Pancreas (tissue), 10 donors: Measurements from ENCODE around the gene SEMA3D. TPM values are rescaled to one million over a fixed set of nuclear protein-coding genes. Genes with fewer than 3 reads are reported as not detected.

Experiments used
- ATAC-seq, 4 donors: fragments of 200-7000 bp; cut with Tn5 transposase; one replicate each; pipeline versions ENCODE4 v1.8.0 to v1.9.1; 2020; ENCODE audit warnings: mild to moderate bottlenecking in 4 of 4, moderate library complexity in 4 of 4
- DNase-seq, 6 donors: peaks; one replicate each; pipeline ENCODE4 v3.0.0-alpha.2; 2020
- FAIRE-seq: peaks from 2 replicates; lab custom pipeline; 2012; peaks lifted over from hg19 to GRCh38; lab: Jason Lieb, UNC
- H3K27ac ChIP-seq, 4 donors: fragments of 200-600 bp; sonication (generic); 1 replicate in 3 of 4; 2 replicates in 1 of 4; pipeline versions ENCODE4 v1.5.0 to v1.8.0; 2020
- H3K27me3 ChIP-seq, 4 donors: fragments of 200-600 bp; one replicate each; pipeline ENCODE4 v1.8.0; 2021
- H3K36me3 ChIP-seq, 3 donors: fragments of 200-600 bp; sonication (generic) in 1 of 3; one replicate each; pipeline versions ENCODE4 v1.5.0 to v1.8.0; 2020 to 2021
- H3K4me1 ChIP-seq, 3 donors: fragments of 200-600 bp; one replicate each; pipeline ENCODE4 v1.8.0; 2021
- H3K4me3 ChIP-seq, 4 donors: fragments of 200-600 bp; sonication (generic) in 2 of 4; one replicate each; pipeline versions ENCODE4 v1.5.0 to v1.8.0; 2020 to 2021
- H3K9me3 ChIP-seq, 4 donors: fragments of 200-600 bp; one replicate each; pipeline ENCODE4 v1.8.0; 2021
- WGBS, 2 donors: extraction: QIAGEN DNeasy Blood & Tissue Kit; methylation state at CpG; one replicate each; pipeline ENCODE4 v1.1.7; 2013; 5-methylcytosine and 5-hydroxymethylcytosine counted together
- intact Hi-C, 3 donors: fragments of 100-400 bp; cut with DNase I; formaldehyde crosslinking; loops; one replicate each; pipeline versions ENCODE4 v1.11.1 to v1.14.2; 2022
- polyA plus RNA-seq, 2 donors: library from polyadenylated mRNA; stranded (reverse); fragments of 200-250 nt; gene quantifications; one replicate each; pipeline ENCODE4 v1.2.3, GENCODE V29; 2013
- total RNA-seq, 6 donors: library from RNA; stranded (reverse); fragmentation: NEBNext Ultra II Directional in 4 of 6; extraction: Animal tissue kit (Norgen Biotek cat#: 25700) in 4 of 6; gene quantifications; one replicate each; pipeline versions ENCODE4 v1.2.1 to v1.2.4, GENCODE V29; 2021 to 2023
- TF ChIP-seq, protein P1 (sequence below), 4 donors: fragments of 200-600 bp; sonication (generic) in 3 of 4; IDR thresholded peaks; one replicate each; pipeline versions ENCODE4 v1.5.0 to v1.8.0; 2021; ENCODE audit warnings: antibody characterized with exemption in 4 of 4
- donor health status: healthy with polysubstance abuse.
- donor health status: DM: no; HTN: no; CAD: no; lungs with moderate emphysema.
- donor health status: DM: no; HTN: no; CAD: no.
- donor health status: control.
- donor health status: control.
- donor health status: Bipolar disorder and iron deficiency.
- donor health status: DM: yes; HTN: yes; CAD: no.
- donor health status: DM: no; HTN: no; CAD: no.
- donor health status: DM: no; HTN: no; CAD: no.
- donor health status: DM: yes; HTN: yes; CAD: no.

The SEMA3D gene
- total and polyA plus RNA-seq, 8 donors, result 0.14 to 0.28 (median 0.19) TPM

DNA sequence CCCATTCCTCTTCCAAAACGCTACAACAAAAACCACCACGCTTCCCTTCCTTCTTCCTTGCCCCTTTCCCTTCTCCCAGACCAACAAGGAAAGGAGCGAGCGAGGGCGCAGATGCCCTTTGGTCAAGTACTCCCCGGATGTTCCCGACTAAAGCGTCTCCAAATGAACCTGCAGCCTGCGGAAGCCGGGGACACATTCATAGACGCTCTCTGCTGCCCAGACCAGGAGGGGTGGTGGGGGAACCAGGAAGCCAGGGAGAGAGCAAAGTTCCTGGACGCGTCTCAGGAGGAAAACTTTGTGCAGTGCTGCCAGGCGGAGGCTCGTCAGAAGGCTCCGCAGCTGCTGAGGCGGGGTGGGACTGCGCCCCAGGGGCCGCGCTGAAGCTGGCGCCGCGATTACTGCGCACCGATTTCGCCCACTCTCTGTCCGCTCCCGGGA is 754 bp downstream of the SEMA3D start:
- Histone ChIP-seq H3K4me3 (peak overlapping the region; percentile 11 to 47 (median 22)), H3K9me3 (no peaks in the 10 kb centered on the region), H3K27ac (no peak overlapping the region), H3K27me3 (peaks cover 0 to 15% (median 2%) of the 10 kb centered on the region in 4 donors), H3K4me1 (no peaks in the 10 kb centered on the region), H3K36me3 (no peaks in the 10 kb centered on the region)
- FAIRE-seq (no peak), ATAC-seq (peak; percentile 39 to 68 (median 56)), DNase-seq (peak in 4 of 6 donors; percentile 8 to 61 (median 34))
- 1 to 2% methylated on average over 28 of the region's 28 CpGs for WGBS, 2 donors
- TF ChIP-seq, protein P1, sequence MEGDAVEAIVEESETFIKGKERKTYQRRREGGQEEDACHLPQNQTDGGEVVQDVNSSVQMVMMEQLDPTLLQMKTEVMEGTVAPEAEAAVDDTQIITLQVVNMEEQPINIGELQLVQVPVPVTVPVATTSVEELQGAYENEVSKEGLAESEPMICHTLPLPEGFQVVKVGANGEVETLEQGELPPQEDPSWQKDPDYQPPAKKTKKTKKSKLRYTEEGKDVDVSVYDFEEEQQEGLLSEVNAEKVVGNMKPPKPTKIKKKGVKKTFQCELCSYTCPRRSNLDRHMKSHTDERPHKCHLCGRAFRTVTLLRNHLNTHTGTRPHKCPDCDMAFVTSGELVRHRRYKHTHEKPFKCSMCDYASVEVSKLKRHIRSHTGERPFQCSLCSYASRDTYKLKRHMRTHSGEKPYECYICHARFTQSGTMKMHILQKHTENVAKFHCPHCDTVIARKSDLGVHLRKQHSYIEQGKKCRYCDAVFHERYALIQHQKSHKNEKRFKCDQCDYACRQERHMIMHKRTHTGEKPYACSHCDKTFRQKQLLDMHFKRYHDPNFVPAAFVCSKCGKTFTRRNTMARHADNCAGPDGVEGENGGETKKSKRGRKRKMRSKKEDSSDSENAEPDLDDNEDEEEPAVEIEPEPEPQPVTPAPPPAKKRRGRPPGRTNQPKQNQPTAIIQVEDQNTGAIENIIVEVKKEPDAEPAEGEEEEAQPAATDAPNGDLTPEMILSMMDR (IDR thresholded peaks at IDR 0.05), result no peak
- intact Hi-C loops, result no loop called here

DNA sequence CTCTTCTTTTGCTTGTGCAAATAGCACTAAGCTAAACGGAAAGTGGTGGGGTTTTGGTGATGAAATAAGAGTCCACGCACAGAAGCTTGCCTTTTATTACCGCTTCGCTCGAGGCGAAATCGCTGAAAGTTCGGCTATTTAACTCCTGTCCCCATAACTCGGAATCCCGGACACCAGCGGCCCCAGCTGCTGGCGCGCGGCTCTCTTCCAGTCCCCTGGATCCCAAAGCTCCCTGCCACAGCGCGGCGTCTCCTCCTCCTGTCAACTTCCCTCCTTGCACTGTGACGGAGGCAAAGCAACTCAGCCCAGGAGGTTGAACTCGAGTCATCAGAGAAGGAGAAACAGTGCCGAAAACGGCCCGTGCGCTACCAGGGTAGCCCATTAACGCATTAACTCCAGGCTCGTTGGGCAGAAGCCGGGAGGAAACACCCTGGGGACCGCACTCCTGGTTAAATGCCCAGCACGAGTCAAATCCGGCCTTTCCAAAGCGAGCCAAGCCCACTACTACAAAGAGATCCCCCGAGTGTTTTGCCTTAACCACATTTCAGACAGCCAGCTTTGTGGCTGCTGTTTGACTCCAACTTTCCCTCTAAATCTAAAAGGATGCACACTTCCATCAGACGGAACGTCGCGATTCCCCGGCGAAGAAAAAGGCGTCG is 1.3 kb downstream of the SEMA3D start:
- Histone ChIP-seq H3K9me3 (no peaks in the 10 kb centered on the region), H3K36me3 (no peaks in the 10 kb centered on the region), H3K27me3 (peaks cover 0 to 15% (median 2%) of the 10 kb centered on the region in 4 donors), H3K27ac (no peak overlapping the region), H3K4me1 (no peaks in the 10 kb centered on the region), H3K4me3 (peak overlapping the region in 3 of 4 donors; percentile 13 to 47 (median 32))
- DNase-seq, result peak in 4 of 6 donors; percentile 13 to 60 (median 26)
- WGBS, 2 donors, result 0 to 1% methylated on average over 39 of the region's 39 CpGs
- TF ChIP-seq, protein P1 (IDR thresholded peaks at IDR 0.05), result no peak
- FAIRE-seq, result no peak
- ATAC-seq, result peak in 3 of 4 donors; percentile 37 to 52 (median 52)
- intact Hi-C loops, result no loop called here

DNA sequence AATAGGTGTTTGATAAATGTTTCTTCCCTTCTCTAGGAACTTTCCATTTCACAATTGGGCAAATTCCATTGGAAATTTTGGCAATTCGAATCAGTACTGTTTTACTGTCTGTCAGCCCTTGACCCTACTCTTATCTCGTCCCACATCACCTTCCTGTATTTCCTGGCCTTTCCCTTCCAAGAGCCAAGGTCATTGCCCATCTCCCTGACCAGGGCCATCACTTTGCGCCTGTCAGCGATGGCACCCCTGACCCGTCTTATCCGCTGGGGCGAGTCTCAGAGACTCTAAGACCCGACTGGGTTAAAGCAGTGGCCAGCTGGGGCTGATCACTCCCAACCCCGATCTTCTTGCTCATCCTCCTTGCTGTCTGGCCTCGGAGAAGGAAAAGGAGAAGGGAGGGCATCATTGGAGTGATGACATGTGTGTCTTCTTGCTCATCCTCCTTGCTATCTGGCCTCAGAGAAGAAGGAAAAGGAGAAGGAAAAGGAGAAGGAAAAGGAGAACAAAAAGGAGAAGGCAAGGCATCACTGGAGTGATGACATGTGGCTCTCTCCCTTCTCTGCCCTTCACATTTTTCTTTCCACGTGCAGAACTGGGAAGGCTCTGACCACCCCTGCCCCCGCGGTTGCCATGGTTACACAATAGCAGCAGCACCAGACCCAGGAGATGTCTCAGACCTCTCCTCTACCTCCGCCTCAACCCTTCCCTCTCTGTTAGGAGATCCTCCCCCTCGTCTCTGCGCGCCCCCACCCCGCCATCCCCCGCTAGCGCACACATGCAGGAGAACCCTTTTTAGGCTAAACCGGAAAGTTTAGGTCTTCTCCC is 2.0 kb downstream of the SEMA3D start:
- FAIRE-seq (no peak), ATAC-seq (no peak), DNase-seq (peak in 1 of 6 donors; percentile 32)
- WGBS, 2 donors, result 27 to 37% methylated on average over 21 of the region's 21 CpGs
- Histone ChIP-seq H3K36me3 (no peaks in the 10 kb centered on the region), H3K9me3 (no peaks in the 10 kb centered on the region), H3K27ac (no peak overlapping the region), H3K4me1 (no peaks in the 10 kb centered on the region), H3K27me3 (peaks cover 0 to 15% (median 2%) of the 10 kb centered on the region in 4 donors), H3K4me3 (peak overlapping the region in 2 of 4 donors; percentile 32 to 47)
- TF ChIP-seq, protein P1 (IDR thresholded peaks at IDR 0.05), result no peak
- intact Hi-C loops, result no loop called here

DNA sequence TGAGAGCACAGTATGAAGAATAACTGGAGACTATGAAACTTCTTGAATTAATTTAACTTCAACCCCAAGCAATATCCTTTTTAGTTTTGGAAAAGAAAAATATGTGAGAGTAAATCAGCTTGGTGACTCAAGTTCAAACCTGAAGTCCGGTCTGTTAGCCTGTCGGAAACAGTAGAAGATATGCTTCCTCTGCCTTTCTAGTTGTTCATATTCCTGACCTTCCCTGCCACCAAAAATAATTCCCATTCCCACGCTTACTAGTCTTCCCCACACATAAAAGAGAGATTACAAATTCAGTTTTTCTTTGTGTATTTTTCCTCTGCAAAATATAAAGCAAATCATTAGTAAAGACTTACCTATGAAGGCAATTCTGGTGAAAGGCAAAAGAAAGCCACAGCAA is 3.6 kb downstream of the SEMA3D start:
- 67 to 74% methylated on average over 3 of the region's 3 CpGs for WGBS, 2 donors

More for the DNA sequence above, 3.6 kb downstream of the SEMA3D start:
- ATAC-seq, result no peak
- Histone ChIP-seq H3K36me3 (no peaks in the 10 kb centered on the region), H3K4me3 (no peak overlapping the region), H3K4me1 (no peaks in the 10 kb centered on the region), H3K27ac (no peak overlapping the region), H3K9me3 (no peaks in the 10 kb centered on the region), H3K27me3 (peaks cover 0 to 12% (median 2%) of the 10 kb centered on the region in 4 donors)
- TF ChIP-seq, protein P1 (IDR thresholded peaks at IDR 0.05), result no peak
- FAIRE-seq, result no peak
- DNase-seq, result no peak
- intact Hi-C loops, result no loop called here
